GM18907 (cell line): ENCODE data around the gene RACGAP1.

ENCODE experiments used
- ATAC-seq: cut with Tn5 transposase; IDR thresholded peaks from one replicate; pipeline ENCODE4 v1.9.1; 2021; ENCODE audit warnings: mild to moderate bottlenecking, moderate library complexity; ENCODE audit not compliant: unreplicated experiment

Gene RACGAP1

DNA sequence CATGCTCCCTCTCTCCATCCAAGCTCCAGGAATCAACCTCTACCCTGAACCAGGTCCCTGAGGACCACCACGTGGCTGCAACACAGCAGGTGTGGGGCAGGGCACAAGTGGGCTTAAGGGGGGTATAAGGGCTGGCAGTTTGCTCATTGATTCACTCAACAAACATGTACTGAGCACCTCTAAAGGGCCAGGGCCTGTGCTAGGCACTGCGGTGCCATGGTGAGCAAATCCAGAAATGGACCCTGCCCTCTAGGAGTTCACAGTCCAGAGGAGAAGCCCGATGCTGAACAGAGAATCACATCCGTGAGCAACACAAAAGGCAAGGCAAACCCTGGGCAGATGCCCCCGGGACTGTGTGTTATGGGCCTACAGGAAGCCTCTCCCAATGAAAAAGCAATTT is 81.2 kb downstream of the RACGAP1 start:
- no peak for ATAC-seq

DNA sequence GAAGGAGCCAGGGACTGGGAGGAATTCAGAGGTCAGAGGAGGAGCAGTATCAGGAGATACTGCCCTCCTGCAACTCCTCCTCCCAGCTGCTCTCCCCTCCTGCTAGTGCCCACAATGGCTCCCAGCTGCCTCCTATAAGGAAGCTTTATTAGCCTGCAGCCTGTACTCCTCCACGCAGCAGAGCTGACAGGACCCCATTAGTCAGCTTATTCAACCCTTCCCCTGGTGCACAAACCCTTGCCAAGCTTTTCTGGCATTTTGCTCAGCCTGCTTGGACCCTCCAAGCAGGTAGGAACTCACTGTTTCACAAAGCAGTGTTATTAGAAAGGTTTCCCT is 81.7 kb downstream of the RACGAP1 start:
- no peak for ATAC-seq

DNA sequence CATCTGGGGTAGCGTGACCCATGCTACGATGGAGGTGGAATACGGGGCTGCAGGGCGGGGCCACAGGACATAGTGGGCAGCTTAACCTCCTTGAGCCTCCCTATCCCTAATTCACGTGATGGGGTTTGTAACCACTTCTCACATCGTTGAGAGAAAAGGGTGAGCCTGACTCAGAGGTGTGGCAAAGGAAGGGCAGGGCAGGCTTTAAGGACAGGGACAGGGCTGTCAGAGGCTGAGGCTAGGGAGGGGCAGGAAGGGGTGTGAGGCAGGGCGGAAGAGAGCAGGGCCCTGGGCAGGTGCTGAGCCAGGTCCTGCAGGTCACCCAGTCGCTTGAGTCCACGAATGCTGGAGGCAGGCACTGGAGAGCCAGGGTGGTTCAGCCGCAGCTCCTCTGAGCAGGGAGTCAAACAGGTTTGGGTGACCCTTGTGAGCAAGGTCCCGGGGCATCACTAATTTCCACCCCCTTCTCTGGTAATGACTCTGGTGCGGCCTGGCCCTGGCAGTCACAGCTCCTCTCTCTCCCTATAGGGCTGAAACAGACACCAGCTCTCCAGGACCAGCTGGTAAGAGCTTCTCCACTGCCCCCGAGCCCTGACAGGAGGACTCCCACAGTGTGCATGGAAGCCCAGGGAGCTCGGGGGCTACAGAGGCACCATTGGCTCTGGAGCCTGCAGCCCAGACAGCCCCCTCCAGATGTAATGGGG is 82.2 kb downstream of the RACGAP1 start:
- no peak for ATAC-seq

DNA sequence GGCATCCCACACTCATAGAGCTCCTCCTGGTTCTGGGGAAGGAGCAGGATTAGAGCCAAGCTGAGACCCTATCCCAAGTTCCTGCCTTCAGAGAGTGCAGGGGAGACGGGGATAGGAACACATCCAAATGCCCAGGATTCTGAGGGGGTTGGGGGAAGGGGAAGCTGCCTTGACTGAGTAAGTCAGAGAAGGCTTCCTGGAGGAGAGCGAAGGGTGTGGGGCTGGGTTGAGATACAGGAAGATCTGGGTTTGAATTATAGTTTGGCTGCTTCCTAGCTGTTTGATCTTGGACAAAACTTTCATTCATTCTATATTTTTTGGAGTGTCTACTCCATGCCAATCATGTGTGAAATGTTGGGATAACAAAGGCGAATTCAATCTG is 82.8 kb downstream of the RACGAP1 start:
- no peak for ATAC-seq

DNA sequence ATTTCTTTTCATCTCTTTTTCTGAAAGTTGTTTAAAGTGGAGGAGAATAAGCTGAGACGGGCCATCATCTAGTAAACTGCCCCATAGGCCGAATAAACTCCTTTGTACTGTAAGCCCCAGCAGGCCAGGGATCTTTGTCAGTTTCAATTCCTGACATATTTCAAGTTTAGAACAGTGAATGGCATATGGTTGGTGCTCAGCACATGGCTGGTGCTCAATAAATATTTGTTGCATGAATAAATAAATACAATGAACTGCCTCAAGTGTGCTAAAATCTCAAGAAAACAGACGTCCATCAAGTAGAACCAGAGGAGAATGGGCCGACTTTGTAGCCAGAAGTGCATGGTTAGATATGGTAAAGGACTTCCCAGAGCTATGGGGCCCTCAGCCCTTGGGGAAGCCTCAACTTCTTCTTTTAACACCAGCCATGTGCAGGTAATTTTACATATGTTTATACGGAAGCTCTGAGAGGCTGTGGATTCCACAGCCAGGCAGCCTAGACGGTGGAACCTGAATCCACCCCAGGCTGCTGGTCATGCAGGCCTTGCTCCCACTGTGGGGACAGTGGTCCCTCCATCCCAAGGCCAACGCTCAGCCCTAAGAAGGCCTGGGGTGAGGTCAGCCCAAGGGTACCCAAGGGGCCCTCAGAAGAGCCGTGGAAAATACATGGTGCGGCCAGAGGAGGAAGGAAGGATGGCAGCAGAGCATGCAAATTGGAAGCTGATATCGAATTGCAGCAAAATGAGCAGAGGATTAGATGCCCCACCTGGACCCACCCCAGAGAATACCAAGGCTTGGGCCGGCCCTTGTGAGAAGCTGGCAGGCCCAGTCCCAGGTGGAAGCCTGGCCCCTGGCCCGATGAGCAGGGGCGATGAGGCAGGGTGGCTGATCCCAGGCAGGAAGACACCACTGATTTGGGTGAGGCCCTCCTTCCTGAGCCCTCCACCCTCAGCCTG is 83.5 kb downstream of the RACGAP1 start:
- no peak for ATAC-seq

DNA sequence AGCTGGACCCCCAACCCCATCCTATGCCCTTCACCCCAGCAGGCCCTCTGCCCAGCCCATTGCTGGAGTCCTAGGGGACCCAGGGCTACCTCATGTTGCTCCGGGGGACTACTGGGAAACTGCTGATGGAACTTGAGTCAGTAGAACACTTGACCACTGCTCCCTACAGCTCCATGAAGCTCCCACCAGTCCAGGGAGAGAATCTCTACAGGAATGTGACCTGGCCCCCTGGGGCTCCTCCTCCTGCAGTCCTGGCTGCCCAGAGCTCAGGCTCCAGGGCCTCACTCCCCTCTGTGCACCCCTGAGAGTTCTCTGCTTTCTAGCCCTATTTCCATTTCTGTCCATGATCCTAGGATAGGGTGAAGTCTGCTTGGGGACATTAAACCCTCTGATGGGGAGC is 85.6 kb downstream of the RACGAP1 start:
- ATAC-seq, result no peak

DNA sequence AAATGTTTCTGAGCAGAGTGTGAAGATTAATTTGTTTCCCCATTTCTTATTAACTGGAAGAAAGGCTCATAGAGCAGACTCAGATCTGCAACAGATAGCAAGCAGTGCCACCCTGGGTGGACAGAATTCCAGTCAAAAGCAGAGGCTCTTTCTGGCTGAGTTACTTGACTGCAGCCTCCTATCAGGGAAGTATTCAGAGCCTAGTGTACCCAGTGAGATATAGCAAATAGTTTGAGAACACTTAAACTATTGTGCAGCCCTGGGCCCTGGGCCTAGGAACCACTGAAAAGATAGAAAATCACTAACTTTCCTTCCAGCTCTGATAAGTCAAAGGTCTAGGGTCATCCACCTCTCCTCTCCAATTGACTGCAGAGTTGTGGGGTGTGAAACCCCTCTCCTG is 86.0 kb downstream of the RACGAP1 start:
- no peak for ATAC-seq
